GM21717 (cell line): ENCODE data around the gene CRYZL1.

ENCODE experiments used
- ATAC-seq: cut with Tn5 transposase; IDR thresholded peaks from one replicate; pipeline ENCODE4 v1.9.1; 2021; ENCODE audit warnings: mild to moderate bottlenecking, moderate library complexity; ENCODE audit not compliant: unreplicated experiment

CRYZL1 gene

DNA sequence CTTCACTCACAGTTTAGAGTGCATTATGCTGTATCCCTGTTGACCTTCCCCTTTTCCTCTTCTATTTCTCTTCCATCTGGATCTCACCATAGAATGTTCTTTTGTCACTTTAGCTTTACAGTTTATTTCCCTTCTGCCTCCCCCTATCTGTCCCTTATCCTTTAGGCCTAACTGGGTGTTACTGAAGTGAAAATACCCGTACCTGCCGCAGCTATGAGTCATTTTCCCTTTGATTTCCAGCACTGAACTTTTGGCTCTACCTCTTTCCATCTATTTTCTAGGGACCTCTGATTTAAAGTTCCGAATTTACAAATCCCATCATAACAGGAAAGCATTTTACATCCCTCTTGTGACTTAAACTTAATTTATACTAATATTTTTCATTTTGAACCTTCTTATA is 20.5 kb upstream of the CRYZL1 start:
- no peak for ATAC-seq

DNA sequence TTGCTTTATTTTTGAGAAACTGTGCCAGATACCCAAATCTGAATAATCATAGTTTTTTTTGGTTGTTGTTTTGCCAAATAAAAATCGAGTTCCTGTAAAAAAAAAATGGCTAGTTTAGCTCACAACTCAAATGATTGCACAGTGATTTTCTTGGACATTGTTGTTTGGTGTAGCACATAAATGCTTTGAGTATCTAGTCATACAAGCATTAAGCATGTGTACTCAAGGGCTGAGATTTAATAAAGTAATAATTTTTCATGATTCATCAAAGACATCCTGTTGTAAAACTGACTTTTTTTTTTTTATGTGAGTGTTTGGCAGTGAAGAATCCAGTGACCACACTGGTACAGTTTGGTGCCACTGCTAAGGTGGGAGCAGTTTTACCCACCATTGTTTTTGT is 19.6 kb upstream of the CRYZL1 start:
- ATAC-seq, result no peak

DNA sequence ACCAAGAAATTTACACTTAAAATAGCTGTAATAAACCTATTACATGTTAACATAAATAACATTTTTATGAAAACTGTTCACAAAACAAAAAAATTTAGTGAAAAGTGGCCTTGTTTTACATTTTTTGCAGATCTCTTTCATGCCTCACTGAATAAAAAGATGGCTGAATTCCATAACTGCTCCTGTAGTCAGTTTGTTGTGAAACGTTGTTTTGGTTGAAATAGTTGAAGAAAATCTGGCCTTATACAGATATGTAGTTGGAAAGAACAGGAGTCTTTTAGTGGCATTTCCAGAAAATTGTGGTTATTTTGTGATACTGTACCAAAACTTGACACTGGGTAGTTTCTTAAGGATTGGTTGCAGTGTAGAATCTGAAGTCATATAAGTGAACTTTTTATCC is 18.9 kb upstream of the CRYZL1 start:
- no peak for ATAC-seq

DNA sequence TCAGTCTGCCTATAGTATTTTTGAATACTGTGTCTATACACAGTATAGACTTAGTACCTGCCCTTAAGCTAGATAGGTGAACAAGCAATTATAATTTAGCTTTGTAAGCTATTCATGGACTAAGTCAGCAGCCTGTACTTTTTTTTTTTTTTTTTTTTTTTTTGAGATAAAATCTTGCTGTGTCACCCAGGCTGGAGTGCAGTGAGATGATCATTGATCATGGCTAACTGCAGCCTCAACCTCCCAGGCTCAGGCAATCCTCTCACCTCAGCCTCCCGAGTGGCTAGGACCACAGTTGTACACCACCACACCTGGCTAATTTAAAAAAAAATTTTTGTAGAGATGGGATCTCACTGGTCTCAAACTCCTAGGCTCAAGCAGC is 18.0 kb upstream of the CRYZL1 start:
- ATAC-seq, result no peak

DNA sequence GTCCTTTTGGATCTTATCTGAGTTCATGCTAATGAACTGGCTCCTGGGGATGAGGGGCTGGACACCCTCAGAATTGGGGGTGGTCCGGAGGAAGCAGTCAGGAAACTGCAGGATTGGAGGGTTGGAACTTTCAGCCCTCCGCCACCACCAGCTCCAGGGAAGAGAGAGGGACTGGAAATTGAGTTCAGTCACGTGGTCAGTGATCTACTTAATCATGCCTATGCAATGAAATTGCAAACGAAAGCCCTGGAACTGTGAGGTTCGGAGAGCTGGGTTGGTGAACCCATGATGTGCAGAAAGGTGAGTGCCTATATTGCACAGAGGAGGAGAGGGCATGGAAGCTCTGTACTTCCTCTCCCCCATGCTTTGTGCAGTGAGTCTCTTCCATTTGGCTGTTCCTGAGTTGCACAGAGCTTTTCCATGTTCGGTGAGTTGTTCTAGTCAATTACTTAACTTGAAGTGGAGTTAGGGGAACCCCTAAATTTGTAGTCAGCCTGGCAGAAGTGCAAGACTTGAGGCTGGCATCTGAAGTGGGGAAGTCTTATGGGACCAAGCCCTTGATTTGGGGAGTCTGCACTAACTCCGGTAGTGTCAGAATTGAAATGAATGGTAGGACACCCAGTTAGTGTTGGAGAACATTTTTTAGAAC is 17.5 kb upstream of the CRYZL1 start:
- ATAC-seq, result no peak

DNA sequence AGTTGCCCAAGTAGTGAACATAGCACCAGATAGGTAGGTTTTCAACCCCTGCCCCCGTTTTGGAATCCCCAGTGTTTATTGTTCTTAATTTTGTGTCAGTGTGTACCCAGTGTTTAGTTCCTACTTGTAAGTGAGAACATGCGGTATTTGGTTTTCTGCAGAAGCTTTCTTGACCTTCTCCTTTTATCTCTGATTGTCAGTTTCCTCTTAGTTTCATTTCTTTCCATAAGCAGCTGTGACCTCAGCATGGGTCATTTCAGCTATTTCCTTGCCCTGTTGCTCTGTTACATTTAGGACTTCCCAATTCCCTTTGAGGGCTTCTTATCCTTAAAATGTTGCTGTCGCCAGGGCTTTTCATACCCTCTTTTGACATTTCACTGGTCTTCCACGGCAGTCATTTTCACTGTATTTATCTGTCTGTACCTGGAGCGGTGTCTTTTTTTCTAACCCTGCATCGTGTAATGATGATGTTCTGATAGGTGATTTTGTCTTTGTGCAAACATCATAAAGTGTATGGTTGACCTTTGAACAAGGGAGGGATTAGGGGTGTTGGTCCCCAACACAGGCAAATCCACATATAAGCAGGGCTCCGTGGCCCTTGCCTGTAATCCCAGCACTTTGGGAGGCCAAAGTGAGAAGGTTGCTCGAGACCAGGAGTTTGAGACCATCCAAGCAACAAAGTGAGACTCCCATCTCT is 15.7 kb upstream of the CRYZL1 start:
- ATAC-seq, result no peak

DNA sequence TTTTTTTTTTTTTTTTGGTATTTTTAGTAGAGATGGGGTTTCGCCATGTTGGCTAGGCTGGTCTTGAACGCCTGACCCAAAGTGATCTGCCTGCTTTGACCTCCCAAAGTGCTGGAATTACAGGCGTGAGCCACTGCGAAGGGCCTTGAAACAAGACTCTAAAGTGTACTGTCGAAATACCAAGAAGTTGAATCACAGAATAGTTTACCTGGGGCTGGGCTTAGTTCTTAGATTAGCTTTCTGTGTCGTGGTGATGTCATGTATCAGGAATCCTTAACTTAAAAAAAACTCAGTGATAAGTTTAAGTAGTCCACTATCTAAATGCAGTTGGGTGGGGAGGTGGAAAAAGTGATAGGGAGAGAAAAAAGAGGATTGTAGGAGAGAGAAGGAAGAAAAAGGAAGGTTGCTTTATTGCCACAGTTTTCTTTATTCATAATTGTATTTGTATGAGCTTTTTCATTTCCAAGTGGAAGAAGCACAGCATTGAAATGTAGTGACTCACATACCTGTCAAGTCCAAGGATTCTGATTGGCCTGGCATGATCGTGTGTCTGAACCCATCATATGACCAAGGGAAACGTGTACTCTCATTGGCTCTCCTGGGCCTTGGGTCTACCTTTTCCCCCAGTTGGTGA is 14.2 kb upstream of the CRYZL1 start:
- no peak for ATAC-seq

DNA sequence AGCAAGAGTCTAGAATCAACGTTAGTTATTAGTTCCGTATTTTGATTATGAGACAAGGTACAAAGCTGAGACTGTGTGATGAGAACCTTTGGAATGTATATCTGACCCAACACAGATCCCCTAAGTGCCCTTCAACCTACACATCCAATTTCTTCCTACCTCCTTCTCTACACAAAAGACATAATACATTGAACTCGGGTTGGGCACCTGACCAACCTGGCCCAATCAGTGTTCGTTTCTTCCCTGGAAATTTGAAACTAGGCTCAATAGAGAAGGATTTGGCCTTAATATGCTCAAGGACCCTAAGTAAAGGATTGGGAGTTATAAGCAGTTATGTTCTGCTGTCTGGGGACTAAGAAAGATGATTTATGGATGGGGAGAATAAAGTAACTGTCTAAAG is 12.9 kb upstream of the CRYZL1 start:
- no peak for ATAC-seq

DNA sequence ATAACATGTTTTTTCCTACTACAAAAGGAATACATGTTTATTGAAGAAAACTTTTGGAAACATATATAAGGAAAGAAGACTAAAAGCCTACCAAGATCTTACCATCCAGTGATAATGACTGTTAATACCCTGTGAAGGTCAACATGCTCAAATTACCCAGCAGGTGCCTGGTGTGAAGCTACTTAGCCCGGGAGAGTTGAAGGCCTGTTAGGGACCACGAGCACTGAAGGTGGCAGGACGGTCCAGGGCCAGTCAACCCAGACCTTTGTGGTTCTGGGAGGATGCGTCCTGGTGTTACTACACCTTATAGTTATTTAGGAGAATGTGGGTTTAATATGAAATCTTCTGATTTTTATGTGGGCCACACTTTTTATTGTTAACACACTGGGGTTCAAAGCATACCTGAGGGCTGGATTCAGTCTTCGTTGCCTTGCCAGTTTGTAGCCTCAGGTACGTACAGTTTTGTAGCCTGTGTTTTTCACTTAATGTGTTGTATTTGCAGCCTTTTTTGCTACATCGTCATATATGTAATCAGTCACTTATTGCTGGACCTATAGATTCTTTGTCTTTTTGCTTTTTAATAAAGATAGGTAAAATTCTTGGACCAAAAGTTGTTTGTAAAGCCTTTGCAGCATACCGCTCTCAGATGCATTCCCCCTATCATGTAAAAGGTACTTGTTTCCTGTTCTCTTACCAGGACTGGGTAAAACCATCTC is 10.6 kb upstream of the CRYZL1 start:
- no peak for ATAC-seq

DNA sequence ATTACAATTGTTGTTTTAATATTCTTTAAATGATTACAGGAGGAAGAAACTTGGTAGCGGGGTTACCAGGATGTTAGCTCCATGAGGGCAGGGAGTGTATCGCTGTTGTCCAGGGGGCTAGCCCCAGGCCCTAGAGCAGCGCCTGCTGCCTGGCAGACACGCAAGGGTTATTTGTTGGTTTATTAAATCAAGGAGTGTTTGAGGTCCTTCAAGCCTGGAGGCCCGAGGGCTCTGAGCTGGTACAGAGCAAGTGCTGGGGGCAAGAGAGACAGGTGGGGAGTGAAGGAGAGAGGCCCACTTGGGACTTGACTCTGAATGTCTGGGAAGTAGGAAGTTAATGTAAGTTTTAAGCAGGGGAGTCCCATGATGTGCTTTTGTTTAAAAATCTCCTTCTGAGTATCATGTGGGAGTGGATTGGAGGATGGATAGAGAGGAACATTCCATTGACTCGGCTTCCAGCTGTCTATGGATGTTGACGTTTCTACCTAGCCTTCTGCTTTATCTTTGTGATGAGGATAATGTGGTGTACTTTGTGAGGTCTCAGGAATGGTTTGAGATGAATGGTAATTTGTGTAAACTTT is 9.5 kb upstream of the CRYZL1 start:
- ATAC-seq, result no peak

DNA sequence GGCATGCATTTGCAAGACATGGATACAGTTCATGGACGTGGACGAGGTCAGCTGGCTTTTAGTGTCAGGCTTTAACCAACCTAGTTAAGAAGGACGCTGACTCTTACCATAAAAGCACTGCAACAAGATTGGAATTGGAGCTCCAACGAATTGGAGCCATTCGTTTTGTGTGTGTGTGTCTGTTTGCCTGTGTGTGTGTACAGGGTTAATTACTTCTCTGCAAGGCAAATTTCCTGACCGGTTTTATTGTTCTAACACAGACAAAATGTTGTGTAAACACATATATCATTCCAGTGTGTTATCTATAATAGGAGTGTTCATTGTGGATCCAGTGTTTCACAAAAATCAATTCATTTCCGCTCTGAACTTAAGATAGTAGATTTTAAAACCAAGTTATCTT is 8.7 kb upstream of the CRYZL1 start:
- no peak for ATAC-seq

DNA sequence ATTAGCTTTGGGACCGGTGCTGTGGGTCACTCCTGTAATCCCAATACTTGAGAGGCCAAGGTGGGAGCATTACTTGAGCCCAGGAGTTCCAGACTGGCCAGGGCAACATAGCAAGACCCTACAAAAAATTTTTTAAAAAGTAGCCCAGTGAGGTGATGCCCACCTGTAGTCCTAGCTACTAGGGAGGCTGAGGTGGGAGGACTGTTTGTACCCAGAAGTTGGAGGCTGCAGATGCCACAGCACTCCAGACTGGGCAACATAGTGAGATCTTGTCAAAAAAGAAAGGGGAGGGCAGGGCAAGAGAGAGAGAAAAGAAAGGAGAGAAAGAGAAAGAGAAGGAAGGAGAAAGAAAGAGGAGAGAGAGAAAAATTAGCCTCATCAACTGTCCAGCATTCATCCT is 7.0 kb upstream of the CRYZL1 start:
- ATAC-seq, result no peak

DNA sequence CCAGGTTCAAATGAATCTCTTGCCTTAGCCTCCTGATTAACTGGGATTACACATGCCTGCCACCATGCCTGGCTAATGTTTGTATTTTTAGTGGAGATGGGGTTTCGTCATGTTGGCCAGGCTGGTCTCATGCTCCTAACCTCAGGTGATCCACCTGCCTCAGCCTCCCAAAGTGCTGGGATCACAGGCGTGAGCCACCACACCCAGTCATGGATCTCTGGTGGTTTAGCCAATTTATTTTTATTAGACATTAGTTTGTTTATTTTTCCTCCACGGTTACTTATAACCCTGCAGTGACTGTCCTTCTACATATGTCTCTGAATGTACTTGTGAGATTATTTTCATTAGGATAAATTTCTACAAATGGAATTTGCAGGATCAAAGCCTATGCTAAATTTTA is 6.0 kb upstream of the CRYZL1 start:
- no peak for ATAC-seq

DNA sequence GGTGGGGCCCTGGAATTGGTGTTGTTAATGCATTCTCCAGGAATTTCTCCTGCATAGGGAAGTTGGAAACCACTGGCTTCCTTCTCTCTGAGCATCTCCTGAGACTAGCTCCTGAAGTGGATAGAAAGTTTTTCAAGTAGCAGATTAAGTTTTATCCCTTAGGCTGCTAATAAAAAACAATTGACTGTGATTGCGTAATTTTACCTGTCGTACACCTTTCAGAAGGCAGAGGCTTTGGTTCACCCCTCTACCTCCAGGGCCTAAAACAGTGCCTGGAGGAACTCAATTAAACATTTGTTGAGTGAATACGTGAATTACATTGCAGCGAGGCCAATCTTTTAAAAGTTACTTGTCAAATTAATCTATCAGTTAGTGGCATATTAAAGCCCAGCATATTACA is 4.2 kb upstream of the CRYZL1 start:
- no peak for ATAC-seq

DNA sequence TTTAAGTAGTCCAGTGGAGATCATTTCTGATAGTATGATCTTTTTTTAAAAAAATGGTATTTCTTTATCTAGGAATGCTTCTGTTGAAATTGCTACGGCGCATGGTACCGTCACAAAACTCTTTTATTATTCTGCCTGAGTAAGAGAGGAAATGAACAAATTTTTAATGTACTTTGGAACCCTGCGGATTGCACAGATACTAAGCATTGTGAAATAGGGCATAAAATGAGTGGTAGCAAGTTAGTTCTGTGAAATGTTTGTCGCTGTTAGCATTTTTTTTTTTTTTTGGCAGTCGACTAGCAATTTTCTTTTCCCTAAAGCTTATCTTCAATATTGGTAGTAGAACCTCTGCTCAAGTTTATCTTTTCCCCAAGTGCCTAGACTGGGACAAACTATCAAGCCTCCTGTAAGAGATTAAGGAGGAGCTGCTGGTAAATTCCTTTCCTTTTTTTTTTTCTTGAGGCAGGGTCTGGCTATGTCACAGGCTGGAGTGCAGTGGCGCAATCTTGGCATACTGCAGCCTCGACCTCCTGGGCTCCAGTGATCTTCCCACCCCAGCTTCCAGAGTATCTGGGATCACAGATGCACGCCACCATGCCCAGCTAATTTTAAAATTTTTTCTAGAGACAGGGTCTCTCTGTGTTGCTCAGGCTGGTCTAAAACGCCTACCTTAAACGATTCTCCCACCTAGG is 3.0 kb upstream of the CRYZL1 start:
- ATAC-seq, result no peak

DNA sequence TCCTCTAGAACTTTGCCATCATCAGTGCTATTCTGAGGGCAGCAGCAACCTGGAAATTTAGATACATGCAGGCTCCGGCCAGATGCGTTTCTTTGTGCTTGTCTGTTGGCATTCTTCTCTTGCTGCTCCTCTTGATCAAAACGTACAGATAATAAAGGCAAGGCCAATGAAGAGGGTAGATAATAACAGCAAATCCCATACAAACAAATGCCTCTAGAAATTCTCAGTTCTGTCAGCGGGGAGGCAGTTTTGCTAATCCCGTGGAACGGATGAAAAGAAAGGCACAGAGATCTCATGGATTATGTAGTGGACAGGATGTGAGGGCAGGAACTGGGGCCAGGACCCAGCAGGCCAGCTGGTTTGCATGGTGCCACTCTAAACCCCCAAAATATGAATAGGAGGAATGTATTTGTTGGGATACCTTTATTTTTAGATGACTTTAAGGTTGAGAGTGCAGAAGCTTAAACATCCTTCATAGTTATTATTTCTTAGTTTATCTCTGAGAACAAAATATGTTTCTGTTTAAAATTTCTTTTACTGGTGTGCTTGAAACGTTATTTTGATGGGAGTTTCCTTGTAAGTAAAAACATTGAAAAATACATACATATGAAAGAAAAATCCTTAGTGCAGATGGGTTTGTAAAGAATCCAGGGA is 2.2 kb upstream of the CRYZL1 start:
- ATAC-seq, result no peak

DNA sequence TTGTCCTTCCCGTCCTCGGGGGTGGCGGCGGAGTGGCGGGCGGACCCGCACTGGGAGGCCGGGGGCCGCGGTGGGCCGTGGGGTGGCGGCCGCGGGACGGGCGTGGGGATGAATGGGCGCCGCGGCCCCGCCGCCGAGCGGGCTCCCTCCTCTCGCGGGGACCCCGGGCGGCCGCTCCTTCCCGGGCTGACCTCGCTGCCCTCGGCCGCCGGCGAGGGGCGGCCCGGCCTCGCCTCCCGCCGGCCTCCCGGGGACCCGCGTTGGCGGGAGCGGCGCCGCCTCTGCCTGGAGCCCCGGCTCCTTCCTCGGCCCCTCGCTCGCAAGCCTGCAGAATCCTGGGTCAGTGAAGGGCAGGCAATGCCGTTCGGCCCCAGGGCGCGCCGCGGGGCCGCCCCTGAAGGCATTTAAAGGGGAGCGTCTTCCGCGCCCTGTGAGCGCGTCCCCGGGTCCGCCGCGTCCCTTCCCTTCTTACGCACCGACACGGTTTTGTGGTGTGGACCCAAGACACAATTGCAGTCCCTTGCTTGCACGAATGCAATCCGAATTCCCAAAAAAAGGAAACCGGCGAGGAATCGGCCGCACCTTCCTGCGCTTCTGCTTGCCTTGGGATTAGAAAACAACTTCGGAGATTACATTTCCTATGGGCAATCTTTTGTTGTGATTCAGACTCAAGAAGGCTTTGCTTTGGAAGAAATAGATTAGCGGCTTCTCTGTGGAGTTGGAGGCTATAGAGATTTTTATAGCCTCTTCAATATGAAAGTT is 1.5 kb upstream of the CRYZL1 start:
- ATAC-seq, result no peak

DNA sequence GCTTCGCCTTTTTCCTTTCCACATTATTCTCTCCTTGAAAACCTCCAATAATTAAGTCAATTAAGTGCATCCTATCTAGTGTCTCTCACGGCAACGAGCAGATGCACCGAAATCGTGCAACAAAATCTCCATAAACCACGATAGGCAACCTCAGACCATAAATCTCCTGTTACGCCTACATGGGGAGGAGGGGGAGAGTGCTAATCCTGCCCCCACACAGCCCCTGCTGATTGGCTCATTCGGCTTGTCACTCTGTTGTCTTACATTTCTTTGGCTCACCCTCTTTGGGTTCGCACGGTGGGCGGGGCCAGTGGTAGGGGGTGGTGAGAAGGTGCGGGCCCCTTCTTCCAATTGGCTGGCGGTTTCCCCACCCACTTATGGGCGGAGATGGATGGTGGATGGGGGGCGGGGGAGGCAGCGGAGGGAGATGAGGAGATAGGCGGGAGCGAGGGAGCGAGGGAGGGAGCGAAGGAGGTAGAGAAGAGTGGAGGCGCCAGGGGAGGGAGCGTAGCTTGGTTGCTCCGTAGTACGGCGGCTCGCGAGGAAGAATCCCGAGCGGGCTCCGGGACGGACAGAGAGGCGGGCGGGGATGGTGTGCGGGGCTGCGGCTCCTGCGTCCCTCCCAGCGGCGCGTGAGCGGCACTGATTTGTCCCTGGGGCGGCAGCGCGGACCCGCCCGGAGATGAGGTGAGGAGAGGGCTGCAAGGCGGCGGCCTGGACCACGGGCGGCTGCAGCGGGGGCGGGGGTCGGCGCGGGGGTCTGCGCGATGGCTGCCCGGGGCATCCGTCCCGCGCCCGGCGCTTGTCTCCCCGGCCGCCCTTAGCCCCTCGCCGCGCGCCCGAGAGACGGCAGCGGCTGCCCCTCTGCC is 720 bp upstream of the CRYZL1 start, which contains the start of gene ITSN1:
TSS of gene ITSN1 (plus strand) at position 475 of the 869 bp plus-strand sequence. CDS start 76,328 bp downstream, outside the sequence.
- peak; percentile 87 for ATAC-seq
